Stimulated activated CD8-positive, alpha-beta memory T cell treated with anti-CD3 and anti-CD28 coated beads, Interleukin-12 subunit alpha, Interleukin-12 subunit beta, amount 100 ng/mL, for 4 hours (primary cell): ENCODE data around the gene WNT3A.
"Not testable (repeated sequence)": the region's sequence is repeated elsewhere in the genome, so short reads cannot be mapped to it uniquely, and the experiment has no call there.

Experiments used
- DNase-seq: peaks from one replicate; pipeline ENCODE4 v3.0.0-alpha.2; 2020; ENCODE audit warnings: low read depth

WNT3A gene

GRCh38 chr1:228011721-228012311 is 5.0 kb downstream of the WNT3A start:
- DNase-seq: no peak

- no peak for DNase-seq
Observed at GRCh38 chr1:228012555-228012954, 5.8 kb downstream of the WNT3A start.

- DNase-seq: no peak
Observed at GRCh38 chr1:228013131-228013934, 6.5 kb downstream of the WNT3A start.

GRCh38 chr1:228013935-228014930 is 7.4 kb downstream of the WNT3A start:
- DNase-seq: no peak

GRCh38 chr1:228015276-228016180 is 8.7 kb downstream of the WNT3A start:
- DNase-seq: no peak

GRCh38 chr1:228016181-228016510 is 9.3 kb downstream of the WNT3A start:
- no peak for DNase-seq

- DNase-seq: no peak
Observed at GRCh38 chr1:228016653-228017355, 10.0 kb downstream of the WNT3A start.

GRCh38 chr1:228017356-228018124 is 10.7 kb downstream of the WNT3A start:
- DNase-seq: no peak

GRCh38 chr1:228018125-228018398 is 11.3 kb downstream of the WNT3A start:
- no peak for DNase-seq

- no peak for DNase-seq
Observed at GRCh38 chr1:228018961-228019721, 12.3 kb downstream of the WNT3A start.

- not testable (repeated sequence) for DNase-seq
Observed at GRCh38 chr1:228019722-228020083, 12.9 kb downstream of the WNT3A start.

- DNase-seq: no peak
Observed at GRCh38 chr1:228020686-228021354, 14.0 kb downstream of the WNT3A start.

- no peak for DNase-seq
Observed at GRCh38 chr1:228021355-228022030, 14.7 kb downstream of the WNT3A start.

- DNase-seq: no peak
Observed at GRCh38 chr1:228022571-228023293, 15.9 kb downstream of the WNT3A start.

GRCh38 chr1:228023294-228023639 is 16.5 kb downstream of the WNT3A start:
- DNase-seq: no peak

- no peak for DNase-seq
Observed at GRCh38 chr1:228029281-228029680, 22.5 kb downstream of the WNT3A start.

- DNase-seq: no peak
Observed at GRCh38 chr1:228030451-228031201, 23.8 kb downstream of the WNT3A start.
